Panc1 (cell line): ENCODE data around the gene DHCR7.

ENCODE experiments used
- POLR2AphosphoS5 ChIP-seq: IDR thresholded peaks from 2 replicates; pipeline ENCODE4 v1.6.1; 2012; ENCODE audit warnings: mild to moderate bottlenecking, low read depth, low read length, moderate library complexity
- TCF7L2 ChIP-seq: IDR thresholded peaks from 2 replicates; pipeline ENCODE4 v1.6.1; 2011; ENCODE audit warnings: mild to moderate bottlenecking, low read depth, low read length, inconsistent platforms
- TF ChIP-seq, protein P1 (sequence below): fragments of 450-650 bp; IDR thresholded peaks from 2 replicates; pipeline ENCODE4 v1.5.1; 2017; ENCODE audit warnings: mild to moderate bottlenecking
- TF ChIP-seq, protein P2 (sequence below), 2 experiments: IDR thresholded peaks; 2 replicates each; pipeline ENCODE4 v1.6.1; 2011 to 2012; ENCODE audit warnings: low read depth in 2 of 2, control low read depth in 1 of 2, low read length in 1 of 2, mild to moderate bottlenecking in 1 of 2, moderate library complexity in 1 of 2; ENCODE audit not compliant: insufficient read depth in 1 of 2

DNA sequence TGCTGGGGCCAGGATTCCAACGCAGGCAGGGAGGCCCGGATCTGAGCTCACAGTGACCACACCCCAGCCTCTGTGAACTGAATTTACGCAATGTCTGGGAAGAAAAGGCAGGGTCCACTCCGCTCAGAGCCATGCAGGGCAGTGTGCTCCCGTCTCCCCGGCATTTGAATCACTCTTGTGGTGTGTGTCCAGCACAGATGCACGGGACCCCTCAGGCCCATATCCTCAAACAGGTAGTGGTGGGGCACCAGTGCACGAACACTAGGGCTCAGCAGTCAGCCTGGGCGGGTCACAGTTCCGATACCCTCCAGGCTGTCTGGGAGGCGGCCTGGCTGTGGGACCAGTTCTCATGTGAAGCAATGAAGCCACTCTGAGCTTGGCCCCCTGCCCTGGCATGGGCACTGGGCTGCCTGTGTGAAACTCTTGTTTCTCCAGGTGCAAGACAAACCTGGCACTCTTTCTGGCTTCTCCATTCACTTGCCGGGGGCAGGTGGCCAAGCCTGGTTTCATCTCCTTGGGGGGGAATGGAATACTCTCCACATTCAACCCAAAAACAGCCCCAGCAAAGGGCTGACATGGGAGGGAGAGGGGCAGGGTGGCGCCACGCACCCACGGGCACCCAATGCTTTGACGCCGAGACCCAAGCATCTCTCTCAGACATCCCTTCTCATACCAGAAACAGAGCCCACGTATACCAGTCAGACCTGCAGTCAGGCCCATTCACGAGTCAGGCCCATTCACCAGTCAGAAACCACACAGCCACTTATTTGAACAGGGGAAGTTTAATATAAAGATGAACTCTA lies 14.3 kb downstream of the DHCR7 start:
- TF ChIP-seq, protein P1, sequence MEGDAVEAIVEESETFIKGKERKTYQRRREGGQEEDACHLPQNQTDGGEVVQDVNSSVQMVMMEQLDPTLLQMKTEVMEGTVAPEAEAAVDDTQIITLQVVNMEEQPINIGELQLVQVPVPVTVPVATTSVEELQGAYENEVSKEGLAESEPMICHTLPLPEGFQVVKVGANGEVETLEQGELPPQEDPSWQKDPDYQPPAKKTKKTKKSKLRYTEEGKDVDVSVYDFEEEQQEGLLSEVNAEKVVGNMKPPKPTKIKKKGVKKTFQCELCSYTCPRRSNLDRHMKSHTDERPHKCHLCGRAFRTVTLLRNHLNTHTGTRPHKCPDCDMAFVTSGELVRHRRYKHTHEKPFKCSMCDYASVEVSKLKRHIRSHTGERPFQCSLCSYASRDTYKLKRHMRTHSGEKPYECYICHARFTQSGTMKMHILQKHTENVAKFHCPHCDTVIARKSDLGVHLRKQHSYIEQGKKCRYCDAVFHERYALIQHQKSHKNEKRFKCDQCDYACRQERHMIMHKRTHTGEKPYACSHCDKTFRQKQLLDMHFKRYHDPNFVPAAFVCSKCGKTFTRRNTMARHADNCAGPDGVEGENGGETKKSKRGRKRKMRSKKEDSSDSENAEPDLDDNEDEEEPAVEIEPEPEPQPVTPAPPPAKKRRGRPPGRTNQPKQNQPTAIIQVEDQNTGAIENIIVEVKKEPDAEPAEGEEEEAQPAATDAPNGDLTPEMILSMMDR: no peak
- TF ChIP-seq POLR2AphosphoS5: no peak
- TF ChIP-seq, protein P2, sequence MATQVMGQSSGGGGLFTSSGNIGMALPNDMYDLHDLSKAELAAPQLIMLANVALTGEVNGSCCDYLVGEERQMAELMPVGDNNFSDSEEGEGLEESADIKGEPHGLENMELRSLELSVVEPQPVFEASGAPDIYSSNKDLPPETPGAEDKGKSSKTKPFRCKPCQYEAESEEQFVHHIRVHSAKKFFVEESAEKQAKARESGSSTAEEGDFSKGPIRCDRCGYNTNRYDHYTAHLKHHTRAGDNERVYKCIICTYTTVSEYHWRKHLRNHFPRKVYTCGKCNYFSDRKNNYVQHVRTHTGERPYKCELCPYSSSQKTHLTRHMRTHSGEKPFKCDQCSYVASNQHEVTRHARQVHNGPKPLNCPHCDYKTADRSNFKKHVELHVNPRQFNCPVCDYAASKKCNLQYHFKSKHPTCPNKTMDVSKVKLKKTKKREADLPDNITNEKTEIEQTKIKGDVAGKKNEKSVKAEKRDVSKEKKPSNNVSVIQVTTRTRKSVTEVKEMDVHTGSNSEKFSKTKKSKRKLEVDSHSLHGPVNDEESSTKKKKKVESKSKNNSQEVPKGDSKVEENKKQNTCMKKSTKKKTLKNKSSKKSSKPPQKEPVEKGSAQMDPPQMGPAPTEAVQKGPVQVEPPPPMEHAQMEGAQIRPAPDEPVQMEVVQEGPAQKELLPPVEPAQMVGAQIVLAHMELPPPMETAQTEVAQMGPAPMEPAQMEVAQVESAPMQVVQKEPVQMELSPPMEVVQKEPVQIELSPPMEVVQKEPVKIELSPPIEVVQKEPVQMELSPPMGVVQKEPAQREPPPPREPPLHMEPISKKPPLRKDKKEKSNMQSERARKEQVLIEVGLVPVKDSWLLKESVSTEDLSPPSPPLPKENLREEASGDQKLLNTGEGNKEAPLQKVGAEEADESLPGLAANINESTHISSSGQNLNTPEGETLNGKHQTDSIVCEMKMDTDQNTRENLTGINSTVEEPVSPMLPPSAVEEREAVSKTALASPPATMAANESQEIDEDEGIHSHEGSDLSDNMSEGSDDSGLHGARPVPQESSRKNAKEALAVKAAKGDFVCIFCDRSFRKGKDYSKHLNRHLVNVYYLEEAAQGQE (IDR thresholded peaks at IDR 0.05; ENCODE audit: insufficient read depth in 1 of 2, low read depth in 2 of 2, low read length in 1 of 2): no peak
- no peak for TF ChIP-seq TCF7L2
